NCI-H146 (cell line): ENCODE results near the gene UBL4B.
"Not testable (repeated sequence)": the region's sequence is repeated elsewhere in the genome, so short reads cannot be mapped to it uniquely, and the experiment has no call there.

Source experiments
- DNase-seq: peaks from one replicate; lab custom pipeline; 2025; lab: John Stamatoyannopoulos, UW

UBL4B gene, protein sequence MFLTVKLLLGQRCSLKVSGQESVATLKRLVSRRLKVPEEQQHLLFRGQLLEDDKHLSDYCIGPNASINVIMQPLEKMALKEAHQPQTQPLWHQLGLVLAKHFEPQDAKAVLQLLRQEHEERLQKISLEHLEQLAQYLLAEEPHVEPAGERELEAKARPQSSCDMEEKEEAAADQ

DNA sequence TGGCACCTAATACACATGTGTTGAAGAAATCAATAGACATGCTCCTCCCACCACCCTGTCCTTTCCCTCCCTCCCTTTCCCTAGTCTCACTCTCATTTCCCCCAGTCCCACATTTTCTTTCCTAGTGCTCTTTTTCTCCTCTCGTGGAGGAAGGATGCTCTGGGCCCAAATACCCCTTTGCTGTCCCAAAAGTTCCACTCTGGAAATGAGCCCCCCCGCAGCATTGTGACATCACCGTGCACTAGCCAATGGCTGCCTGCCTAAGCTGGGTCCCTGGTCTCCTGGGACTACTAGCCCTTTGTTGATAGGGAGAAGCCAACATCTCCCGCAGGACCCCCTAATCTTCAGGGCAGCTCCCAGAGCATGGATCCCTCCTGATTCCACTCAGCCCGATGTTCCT, at the start of gene UBL4B:
Gene UBL4B (plus strand): TSS at position 301 of the 400 bp plus-strand sequence. CDS start 92 bp downstream, at position 393.
- DNase-seq: peak; percentile 40

DNA sequence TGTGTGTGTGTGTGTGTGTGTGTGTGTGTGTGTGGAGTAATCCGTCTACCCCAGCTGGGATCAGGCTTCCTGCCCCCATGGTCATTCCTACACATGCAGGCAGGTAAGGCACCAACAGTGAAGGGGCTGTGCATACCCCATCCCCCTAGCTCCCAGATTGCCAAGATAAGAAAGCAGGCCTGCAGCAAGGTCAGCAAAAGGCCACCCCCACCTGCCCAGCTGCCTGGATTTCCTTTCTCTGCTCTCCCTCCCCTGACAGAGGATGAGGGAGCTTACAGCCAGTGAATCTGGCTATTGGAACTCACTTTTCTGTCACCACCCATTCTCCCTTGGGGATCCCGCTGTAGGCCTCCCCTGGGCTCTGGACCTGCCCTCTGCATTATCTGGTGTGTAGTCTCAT, 49.6 kb upstream of the UBL4B start:
- DNase-seq: peak; percentile 3

DNA sequence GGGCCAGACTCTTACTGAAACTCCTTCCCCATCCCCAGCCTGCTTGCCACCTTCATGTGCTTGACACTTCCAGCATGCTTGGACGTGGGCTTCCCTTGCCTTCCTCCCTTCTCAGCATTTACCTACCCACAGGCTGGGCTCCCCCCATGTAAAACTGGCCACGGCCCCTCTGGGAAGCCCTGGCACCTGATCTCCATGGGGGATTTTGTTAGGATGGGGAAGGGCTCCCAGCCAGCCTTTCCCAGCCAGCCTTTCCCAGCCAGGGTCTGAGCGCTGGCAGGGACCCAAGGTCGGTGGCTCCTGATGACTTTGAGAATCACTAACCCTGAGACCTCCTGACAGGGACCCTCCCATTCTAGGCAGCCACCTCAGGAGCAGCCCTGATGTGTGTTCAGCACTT, 48.5 kb upstream of the UBL4B start:
- DNase-seq: no peak

DNA sequence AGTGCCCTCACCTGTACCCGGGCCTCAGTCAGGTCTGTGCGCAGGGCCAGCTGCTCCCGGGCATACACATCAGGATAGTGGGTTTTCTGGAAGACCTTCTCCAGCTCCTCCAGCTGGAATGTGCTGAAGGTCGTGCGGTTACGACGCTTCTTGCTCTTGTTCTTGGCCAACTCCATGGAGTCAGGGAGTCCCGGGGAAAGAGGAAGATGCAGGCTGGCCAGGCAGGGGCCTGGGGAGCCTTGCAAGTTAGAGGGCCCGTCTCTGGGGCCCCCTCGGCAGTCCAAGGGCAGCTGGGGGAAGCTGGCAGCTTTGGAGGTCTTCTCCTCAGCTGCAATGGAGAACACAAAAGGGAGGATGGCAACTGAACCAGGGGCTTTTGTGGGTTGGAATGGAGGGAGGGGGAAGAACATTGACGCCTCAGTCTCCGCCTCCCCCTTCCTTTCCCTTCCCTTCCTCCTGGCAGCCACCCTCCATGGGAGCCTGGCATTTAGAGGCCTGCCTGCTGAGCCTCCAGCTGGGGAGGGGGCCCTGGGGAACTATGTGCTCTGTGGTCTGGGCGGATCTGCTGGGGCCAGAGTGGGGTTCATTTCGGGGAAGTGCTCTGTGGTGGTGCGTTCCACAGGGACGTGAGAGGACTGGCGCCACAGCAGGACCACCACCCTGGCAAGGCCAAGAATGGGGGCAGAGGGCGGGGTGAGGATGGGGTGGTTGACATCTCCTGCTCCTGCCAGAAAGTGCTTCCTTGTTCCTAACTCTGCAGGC, 47.5 kb upstream of the UBL4B start:
- no peak for DNase-seq

DNA sequence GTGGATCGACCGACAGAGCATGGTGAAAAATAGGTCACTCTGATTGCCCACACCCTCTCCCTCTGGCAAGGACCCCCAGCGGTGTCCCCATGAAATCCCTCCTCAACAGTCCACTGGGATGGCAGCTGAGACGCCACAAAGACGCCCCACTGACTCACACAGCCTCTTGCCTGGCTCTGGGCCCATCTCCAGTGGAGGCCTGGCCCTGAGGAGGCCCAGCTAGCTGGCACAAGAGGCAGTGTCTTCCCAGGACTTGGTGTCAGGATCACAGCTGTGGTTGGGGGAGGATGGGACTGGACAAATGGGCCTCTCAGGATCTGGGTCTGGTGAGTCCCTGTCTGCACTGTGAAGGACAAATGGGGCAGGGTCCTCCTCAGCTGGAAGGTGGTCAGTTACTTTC, 46.4 kb upstream of the UBL4B start:
- DNase-seq: no peak

DNA sequence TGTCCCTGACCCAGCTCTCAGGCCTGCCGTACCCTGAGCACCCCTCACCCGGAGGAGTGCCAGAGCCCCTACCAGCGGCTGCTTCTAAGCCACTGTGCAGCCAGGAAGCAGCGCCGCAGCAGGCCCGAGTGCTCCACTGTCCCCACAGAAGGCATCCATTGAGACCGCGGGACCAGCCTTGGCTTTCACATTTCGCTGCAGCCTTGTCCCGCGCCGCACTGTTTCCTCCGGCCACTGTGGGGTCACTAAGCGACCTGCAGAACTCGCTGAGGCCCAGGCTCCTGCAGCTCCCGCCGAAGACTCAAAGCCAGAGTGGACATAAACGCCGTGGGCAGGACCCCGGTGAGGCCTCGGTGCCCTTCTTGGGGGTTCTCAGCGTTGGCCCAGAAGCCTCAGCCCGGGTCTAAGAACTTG, 44.8 kb upstream of the UBL4B start:
- DNase-seq: no peak

DNA sequence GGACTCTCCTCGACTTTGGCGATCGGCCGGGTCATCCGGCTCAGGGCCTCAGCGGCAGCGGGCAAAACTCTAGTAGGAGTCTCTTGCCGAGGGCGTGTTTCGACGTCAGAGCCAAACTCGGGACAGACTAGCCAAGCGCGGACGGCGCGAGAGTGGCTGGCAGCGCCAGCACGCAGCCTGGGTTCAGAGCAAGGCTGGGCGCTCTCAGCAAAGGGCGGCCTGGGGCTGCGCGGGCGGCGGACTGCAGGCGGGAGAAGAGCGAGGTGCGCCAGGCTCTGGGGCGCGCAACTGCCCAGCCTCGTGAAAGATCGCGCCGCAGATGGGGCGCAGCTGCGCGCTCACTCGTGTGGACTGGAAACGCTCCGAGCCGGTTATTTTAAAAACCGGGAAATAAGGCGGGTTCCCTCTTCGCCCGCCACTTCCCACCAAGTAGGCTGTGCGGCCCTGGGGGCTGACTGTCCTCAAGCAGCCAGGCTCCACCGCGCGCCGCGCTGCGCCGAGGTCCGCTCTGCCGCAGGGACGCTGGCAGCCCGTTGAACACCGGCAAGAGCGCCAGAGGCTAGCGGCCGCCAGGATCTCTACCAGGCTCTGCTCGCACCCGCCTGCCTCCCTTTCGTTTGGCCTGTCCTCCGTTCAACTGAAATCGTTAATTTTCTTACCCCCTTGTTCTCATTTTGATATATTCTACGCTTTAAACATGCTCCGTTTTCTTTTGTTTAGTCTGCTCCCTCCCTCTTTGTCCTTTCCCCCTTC, 44.2 kb upstream of the UBL4B start:
- no peak for DNase-seq

DNA sequence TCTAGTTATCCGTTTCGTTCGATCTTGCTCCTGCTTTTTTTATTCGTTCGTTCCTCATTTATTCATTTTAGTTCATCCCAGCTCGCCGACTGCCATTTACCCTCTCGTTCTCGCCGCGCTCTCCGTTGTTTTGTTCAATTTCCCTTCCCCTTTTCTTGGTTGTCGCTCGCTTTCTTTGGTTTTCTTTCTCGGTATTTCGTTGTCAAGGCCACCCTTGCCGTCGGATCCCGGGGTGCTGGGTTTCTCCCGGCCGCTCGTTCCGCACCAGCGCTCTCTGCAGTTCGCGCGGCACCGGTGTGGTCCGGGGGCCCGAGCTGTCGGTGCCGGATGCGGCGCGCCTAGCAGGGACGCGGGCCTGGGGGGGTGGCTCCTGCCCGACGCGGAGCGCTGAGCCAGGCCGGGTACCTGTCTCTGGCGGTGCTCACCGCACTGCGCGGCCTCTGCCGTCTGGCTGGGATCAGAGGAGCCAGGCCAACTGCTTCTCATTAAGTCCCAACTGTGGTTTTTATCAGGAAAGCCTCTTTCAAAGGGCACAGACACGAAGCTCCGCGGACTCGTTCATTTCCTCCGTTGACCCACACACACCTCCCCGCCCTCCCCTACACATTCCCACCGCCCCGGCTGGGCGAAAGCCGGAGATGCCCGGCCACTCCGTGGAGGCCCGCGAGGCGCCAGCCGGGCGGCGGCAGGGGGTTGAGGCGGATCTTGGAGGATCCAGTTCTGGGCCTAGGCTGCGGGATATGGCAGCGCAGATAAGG, 43.4 kb upstream of the UBL4B start:
- no peak for DNase-seq

DNA sequence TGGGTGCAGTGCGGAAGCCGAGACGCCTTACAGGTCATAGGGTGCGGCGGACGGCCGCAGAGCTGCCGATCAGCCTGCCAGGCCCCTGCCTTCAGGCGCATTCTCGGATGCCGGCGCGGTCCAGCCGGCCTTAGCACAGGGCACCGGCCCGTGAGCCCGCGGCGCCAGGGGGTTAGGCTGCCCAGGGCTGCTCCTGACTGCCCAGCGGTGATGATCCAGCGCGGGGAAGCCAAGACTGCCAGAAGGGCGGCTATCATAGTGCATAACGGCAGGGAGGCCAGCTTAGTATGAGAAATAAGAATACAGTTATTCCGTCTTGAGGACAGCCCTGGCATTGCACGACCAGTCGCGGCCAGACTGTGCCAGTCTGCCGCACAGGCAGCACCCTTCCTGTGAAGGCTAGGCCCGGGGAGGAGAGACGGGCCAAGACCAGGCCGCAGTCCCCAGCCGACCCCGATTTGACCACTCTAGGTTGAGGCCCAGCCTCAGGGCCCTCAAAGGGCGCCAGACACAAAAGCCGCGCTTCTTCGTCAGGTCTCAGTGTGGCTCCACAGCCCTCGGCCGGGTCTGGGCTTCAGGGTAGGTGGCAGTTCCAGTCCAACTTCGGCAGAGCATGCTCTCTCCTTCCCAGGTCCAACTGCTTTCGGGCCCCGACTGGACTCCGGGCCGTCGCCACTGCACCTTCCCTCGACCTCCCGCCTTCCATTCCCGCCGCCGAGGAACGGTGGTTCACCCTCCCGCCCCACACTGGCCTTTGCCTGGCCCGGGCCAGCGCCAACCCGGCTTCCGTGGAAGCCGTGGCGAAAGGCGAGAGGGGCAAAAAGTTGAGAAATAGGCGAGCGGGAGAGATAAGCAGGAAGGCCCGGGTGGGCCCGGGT, 42.6 kb upstream of the UBL4B start:
- DNase-seq: no peak

DNA sequence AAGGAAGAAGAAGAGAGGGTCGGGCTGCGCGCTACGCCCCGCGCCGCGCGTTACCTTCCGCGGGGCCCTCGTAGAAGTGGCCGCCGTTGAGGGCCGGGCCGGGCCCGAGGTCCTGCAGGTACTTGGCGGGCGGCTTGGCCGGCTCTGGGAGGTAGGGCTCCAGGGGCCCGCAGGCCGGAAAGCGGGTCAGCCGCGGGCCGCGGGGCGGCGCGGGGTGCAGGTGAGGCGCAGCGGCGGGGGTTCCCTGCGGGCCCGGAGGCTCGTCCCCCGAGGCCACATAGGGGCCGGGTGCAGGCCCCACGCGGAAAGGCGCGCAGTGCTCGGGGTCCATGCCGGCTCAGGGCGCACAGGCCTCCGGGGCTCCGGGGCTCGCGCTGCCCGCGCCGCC, 42.0 kb upstream of the UBL4B start:
- no peak for DNase-seq

DNA sequence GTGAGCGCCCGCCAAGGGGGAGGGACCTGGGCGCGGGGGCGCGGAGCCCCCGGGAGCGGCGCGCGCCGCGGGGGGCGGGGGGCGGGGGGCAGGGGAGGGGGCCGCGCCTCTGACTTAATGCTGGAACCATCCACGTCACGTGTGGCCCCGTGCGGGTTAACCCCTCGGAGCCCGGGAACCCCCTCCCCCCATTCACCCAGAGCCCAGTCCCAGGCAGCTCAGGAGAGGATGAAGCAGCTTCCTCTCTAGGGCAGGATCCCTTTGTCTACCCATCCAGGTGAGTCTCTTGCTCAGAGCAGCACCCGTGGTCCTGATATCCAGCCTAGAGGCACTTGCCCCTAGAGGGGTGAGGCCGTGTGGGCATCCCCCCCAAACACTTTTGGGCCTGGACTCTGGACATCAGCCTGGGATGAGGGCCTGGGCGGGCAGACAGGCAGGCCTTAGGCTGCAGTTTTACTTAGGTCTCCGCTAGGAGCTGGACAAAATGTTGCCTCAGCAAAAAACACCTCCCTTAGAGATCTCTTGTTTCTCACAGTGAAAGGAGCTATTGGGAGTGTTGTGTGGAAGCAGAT, 41.5 kb upstream of the UBL4B start, which contains the start of gene ALX3:
Gene ALX3 (minus strand): TSS at position 2 of the 572 bp plus-strand sequence. CDS start 60 bp downstream, outside the sequence.
- peak; percentile 64 for DNase-seq

DNA sequence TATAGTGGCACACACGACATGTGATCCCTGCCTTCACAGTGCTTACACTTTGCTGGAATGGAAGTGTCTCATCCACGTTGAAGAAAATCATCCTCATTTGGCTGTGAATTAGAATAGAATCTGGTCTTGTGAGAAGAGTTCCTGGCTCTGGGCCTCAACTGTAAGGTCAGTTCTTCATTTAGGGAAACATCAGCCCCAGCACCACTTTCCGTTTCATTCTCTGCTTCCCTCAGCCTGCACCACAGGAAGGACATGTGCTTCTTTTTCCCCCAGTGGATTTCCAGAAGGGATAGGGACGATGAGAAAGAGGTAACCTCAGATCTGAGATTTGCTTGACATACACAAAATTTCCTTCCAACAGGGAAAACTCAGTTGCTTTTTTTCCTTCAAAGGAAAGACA, 38.1 kb upstream of the UBL4B start:
- DNase-seq: no peak

DNA sequence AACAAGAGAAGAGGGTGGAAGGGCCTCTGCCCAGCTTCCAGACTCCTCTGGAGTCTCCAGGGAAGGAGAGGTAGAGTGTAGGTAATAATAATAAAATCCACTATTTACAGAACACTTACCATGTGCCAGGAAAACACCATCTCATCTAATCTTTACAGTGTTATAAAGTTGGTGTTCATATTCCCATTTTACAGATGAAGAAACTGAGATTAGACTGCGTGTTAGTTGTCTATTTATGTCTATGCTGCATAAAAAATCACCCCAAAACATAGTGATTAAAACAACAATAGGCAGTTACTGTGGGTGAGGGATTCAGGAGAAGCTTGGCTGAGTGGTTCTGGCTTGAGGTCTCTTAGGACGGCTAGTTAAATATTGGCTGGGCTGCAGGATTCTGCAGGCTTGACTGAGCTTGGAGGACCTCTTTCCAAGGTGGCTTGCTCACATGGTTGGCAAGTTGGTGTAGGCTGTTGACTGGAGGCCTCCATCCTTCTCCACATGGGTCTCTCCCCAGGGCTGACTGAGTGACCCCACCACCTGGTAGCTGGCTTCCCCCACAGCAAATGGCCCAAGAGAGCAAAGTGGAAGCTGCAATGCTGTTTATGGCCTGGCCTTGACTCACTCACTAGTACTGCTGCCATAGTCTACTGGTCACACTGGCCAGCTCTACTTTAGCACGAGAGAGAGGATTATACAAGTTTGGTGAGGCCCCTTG, 35.3 kb upstream of the UBL4B start:
- no peak for DNase-seq

DNA sequence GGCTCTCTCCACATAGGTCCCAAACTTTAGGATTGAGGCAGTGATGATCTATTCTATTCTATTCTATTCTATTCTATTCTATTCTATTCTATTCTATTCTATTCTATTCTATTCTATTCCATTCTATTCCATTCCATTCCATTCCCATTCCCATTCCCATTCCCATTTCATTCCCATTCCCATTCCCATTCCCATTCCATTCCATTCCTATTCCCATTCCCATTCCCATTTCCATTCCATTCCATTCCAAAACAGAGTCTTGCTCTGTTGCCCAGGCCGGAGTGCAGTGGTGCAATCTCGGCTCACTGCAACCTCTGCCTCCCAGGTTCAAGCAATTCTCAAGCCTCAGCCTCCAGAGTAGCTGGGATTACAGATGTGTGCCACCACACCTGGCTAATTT, 32.2 kb upstream of the UBL4B start:
- not testable (repeated sequence) for DNase-seq

DNA sequence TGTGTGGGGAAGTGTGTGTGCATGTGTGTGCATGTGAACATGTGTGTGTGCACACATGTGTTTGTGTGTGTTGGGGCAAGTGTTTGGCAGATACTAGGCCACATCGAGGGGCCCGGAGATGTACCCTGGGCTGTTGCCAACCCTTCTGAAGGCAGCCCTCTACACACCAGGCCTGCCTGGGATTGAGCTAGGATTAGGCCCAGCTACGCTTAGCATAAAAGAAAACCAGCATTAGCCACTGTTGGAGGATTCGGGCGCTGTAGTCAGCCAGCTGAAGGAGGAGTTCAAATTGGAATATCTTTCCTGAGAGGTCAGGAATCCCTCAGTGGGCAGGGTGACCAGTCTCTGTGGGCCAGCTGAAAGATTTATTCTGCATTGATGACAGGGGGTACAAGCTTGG, 31.2 kb upstream of the UBL4B start:
- no peak for DNase-seq

DNA sequence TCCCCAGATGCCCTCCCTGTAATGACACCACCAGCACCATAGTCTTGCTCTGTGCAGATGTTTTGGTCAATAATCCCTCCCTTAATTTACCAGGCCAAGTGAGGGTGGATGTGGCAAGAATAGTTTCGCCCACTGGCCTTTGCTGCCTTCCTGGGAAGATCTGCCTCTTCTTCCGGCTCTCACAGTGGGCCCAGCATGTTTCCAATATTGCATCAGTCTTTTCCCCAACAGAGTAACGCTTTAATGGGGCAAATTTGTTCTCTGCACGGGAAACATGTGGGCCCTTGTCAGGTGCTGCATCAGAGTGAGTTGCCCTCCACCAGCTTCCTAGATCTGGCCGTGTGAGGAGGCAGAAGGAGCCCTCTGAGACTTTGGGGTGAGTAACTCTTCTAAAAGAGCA, 29.8 kb upstream of the UBL4B start:
- DNase-seq: no peak

DNA sequence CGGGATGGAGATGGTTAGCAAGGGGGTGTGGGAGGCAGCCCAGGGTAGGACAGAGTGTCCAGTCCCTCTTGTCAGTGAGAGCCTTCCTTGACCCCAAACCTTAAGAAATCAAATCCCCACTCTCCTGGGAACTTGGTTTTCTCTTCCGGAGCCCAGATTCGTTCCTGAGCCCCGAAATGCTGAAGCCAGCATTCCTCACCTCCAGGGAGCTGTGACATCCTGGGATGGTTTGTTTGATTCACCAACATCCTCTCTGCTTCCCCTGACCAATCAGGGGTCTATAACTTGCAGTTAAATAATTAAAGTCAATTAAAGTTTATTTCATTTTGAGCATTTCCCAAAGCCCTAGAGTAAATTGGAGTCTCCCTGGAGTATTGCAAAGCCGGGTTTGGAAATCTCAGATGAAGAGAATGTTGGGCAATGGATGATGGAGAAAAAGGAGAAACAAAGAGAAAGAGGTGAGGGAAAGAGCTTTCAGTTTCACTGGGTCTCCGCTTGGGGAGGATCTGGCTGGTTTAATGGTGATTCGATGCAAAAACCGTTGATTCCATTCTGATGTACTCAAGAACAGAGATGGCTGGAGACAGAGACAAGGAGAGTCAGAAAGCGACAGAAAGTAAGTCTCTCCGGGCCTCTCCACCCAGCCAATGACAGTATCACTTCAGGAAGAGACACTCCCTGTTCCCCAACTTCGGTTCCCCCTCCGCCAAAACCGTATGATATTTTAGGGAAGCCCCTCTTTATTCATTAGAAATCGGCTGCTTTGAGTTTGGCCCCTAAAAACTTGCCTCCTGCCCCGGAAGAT, 29.0 kb upstream of the UBL4B start:
- no peak for DNase-seq

DNA sequence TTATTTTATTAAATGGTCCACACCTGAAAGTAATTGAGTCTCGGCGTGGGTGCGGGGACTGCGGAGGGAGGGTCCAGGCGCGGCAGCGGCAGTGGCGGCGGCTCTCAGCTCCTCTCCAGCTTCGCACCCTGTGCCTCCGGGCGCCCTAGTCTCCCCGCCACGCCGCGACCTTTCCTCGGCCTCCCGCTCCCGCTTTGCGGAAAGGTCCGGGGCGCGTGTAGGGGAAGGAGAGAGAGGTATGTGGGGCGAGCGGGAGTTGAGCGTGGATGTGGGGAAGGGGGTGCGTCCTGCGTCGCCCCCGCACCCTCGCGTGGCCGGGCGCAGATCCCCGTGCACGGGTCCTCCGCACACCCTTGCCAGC, 28.4 kb upstream of the UBL4B start:
- no peak for DNase-seq

DNA sequence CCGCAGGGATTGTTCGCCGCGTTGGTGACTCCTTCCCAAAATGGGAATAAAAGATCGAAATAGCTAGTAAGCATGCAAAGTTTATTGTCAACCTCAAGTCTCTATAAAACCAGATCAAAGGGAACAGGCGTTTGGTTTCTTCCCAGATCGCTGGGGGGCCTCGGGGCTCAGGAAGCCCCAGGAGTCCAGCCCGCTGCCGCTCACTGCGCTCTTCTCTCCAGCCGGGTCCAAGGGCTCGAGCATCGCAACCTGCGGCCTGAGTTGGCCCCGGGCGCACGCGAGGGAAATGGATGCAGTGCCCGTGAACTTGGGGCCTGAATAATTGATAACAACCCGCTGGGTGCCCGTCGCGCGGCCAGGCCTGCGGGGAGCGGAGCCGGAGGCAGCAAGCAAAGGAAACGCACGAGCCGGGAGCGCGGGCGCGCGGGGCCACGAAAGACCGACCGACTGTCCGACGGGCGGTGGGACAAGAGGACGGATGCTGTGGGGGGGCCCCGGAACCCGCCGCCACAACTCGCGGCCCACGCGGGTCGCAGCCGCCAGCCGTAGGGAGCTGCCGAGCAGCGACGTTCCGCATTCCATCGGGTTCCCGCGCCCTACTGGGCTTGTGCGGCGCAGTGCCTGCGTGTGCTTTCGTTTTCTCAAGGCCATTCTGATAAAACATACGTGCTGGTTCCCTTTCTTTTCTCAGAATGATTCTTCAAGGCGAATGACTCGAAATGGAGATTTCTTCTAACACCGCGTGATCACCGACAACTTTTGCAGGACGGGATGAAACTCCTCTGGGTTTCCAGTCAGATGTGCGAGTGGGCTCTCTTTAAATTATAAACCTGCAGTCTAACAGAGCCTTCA, 27.8 kb upstream of the UBL4B start:
- no peak for DNase-seq
